IPS-18c (cell line): ENCODE data around the gene F2.

Experiments used
- H3K4me3 ChIP-seq: 2 replicates; pipeline ENCODE4 v1.7.0; 2013; ENCODE audit warnings: low read depth, mild to moderate bottlenecking, low read length, moderate library complexity; ENCODE audit not compliant: insufficient read depth
- H3K9me3 ChIP-seq: one replicate; pipeline ENCODE4 v1.6.1; 2013; ENCODE audit warnings: mild to moderate bottlenecking, low read length, moderate library complexity; ENCODE audit not compliant: control insufficient read depth, insufficient read depth

F2 gene

GRCh38 chr11:46680815-46681214 lies 38.2 kb upstream of the F2 start:
- Histone ChIP-seq H3K4me3 (no peak overlapping the region), H3K9me3 (no peaks in the 10 kb centered on the region)

GRCh38 chr11:46681814-46682213 lies 37.2 kb upstream of the F2 start:
- Histone ChIP-seq H3K9me3 (no peaks in the 10 kb centered on the region), H3K4me3 (no peak overlapping the region)

DNA sequence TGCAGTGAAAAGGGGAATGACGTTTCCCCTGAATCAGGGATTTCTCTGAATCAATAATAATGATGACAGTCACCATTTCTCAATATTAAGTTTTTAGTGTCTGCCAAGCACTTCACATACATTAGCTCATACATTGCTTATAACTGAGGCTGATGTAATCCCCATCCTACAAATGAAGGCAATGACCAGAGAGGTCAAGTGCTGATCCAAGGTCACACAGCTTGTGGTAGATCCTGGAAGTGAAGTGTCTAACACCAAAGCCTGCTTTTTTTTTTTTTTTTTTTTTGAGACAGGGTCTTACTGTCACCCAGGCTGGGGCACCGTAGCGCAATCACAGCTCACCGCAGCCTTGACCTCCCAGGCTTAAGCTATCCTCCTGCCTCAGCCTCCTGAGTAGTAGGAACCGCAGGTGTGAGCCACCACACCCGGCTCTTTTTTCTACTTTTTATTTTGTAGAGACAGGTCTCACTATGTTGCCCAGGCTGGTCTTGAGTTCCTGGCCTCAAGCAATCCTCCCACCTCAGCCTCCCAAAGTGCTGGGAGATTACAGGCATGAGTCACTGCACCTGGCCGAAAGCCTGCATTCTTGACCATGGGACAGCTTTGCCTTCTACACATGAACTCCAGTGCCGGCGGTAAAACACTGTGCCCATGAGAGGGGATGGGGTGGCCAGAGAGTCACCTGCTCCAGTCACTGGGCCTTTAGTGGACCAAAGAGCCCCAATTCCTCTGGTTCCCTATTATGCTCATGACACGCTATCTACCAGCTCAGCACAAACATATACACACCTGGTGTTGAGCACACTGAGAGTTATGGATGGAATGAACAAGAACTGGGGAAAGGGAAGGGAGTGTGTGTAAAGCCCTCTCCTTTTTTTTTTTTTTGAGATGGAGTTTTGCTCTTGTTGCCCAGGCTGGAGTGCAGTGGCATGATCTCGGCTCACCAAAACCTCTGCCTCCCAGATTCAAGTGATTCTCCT lies 36.0 kb upstream of the F2 start:
- H3K4me3 ChIP-seq, result no peak overlapping the region
- H3K9me3 ChIP-seq, result no peaks in the 10 kb centered on the region

DNA sequence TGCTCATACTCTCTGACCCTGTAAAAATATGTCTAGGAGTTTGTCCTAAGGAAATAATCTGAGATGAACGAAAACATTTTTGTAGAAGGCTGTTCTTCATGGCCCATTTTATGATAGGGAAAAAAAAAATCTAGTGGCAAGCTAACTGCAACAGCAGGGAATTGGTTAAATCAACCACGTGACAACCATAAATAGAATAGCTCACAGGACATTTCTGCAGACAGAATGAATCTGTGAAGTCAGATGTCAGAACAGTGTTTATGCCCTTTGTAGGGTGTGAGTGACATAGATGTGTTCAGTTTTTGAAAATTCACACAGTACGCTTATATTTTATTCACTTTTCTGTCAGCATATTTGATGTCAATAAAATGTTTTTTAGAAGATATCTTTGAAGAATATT lies 34.6 kb upstream of the F2 start:
- H3K4me3 ChIP-seq, result no peak overlapping the region
- H3K9me3 ChIP-seq, result no peaks in the 10 kb centered on the region

- no peaks in the 10 kb centered on the region for H3K9me3 ChIP-seq
- H3K4me3 ChIP-seq, result no peak overlapping the region
These were observed 31.9 kb upstream of the F2 start for GRCh38 chr11:46686886-46687795.

DNA sequence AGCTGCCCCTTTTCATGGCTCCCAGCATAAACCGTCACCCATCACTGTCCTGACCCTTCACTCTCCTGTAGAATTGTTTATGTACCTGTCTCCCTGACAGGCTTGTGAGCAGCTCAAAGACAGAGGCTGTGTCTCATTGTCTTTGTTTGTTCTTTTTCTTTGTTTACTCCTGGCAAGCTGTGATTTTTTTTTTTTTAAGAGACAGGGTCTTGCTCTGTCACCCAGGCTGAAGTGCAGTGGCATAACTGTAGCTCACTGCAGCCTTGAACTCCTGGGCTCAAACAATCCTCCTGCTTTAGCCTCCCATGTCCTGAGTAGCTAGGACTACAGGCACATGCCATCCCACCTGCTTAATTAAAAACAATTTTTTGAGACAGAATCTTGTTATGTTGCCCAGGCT lies 28.3 kb upstream of the F2 start:
- Histone ChIP-seq H3K4me3 (no peak overlapping the region), H3K9me3 (no peaks in the 10 kb centered on the region)

GRCh38 chr11:46692450-46692849 lies 26.6 kb upstream of the F2 start:
- no peak overlapping the region for H3K4me3 ChIP-seq

DNA sequence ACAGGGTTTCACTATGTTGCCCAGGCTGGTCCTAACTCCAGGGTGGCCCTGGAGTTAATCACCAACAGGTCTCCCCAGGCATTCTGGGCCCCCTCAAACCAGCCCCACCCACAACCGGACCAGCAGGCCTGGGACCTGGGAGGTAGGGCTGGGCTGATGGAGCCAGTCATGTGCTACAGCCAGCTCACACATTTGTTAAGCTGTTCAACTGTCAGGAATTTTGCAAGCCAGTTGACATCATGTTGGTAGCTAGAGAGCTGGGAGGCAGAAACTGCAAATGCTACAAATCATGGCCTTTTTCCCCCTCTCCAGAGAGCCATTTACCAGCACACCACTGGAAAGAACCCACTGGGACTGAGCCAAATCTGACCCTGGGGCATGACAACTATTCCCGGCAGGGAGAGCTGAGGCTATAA lies 25.4 kb upstream of the F2 start:
- no peak overlapping the region for H3K4me3 ChIP-seq
- no peaks in the 10 kb centered on the region for H3K9me3 ChIP-seq

More at GRCh38 chr11:46692450-46692849, 26.6 kb upstream of the F2 start:
- H3K9me3 ChIP-seq, result no peaks in the 10 kb centered on the region

DNA sequence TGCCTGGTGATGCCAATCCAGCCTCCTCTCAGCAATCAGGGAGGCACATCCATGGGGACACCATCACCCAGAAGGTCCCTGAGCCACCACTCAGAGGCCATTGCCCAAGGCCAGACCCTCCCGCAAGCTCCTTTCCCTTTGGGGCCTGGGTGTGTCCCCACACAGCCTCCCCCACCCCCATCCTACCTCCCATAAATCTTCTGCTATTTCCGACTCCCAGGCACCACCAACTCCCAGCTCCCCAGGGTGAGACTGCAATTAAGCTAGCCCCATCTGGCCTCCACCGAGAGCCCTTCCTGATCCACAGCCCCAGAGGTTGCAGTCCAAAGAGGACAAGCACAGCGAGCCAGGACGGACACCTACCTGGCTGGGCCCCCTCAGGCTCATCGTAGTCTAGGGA lies 24.9 kb upstream of the F2 start:
- no peak overlapping the region for H3K4me3 ChIP-seq
- no peaks in the 10 kb centered on the region for H3K9me3 ChIP-seq

DNA sequence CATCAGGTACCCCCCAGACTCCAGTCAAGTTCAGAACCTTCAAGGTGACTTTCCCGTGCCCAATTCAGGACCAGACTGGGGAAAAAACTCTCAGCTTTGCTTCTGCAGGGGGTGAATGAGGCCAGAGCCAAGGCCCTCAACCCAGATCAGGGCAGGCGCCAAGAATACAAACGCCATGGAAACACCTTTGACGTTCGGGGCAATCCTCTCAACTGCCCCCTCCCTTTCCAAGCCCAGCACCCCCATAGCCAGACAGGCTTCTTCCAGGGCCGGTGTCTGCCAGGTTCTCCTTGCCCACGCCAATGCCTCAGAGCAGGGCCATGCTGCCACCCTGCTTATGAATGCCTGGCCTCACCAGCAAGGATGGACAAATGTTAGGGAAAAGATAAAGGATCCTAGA lies 24.4 kb upstream of the F2 start:
- Histone ChIP-seq H3K4me3 (no peak overlapping the region), H3K9me3 (no peaks in the 10 kb centered on the region)

DNA sequence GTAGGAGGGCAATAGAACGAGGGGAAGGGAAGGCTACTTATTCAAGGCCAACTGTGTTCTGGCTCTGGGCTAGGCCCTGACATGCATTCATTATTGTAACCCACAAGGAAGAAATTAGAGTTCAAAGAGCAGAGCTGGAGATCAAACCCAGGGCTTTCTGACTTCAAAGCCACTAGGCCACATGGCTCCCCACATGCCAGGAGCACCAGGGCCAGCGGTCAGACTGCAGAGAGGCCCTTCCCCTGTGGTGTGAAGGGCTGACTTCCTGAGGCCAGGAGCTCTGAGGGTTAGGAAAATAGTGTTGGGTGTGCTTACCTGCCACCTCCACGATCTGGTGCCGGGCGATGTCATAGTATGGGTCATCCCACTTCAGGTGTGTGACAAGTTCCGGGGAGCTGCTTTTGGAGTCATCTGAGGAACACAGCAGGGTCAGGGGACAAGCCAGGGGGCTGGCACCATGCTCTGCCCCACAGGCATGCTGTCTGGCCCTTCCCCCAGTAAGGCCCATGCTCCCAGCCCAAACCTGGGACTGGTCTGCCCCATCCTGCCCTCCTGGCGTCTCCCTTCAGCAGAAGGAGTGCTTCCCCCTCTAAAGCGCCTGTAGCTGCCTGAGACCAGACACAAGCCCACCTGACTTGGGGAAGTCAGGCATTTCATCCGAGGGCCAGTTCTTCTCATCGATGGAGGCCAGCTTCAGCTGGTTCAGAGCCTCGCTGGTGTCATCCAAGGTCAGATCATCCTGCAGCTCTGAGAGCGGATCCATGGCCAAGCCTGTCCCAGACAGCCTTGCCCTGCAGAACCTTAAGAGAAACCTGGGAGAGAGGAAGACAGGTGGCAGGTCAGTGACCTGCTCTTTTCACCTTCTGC lies 23.4 kb upstream of the F2 start:
- Histone ChIP-seq H3K4me3 (no peak overlapping the region), H3K9me3 (no peaks in the 10 kb centered on the region)

- Histone ChIP-seq H3K4me3 (no peak overlapping the region), H3K9me3 (no peaks in the 10 kb centered on the region)
These were observed 22.8 kb upstream of the F2 start for GRCh38 chr11:46696212-46696558.

DNA sequence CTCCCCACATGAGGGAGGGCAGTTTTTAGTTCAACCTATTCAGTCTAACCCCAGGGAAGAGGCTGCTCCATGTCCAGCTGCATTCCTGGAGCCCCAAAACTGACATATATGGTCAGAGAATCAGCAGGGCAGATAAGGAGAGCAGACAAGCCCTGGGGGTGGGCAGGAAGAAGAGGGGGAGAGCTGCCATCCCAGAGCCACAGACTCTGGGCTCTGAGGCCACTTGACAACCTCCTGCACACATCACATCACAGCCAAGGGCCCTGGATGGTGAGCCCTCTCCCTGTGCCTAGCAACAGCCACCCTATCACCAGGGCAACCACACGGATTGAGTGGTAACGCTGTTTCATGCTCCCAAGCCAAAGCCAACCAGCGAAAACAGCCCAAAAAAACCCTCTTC lies 21.7 kb upstream of the F2 start:
- H3K9me3 ChIP-seq, result no peaks in the 10 kb centered on the region

GRCh38 chr11:46697723-46698122 lies 21.3 kb upstream of the F2 start:
- no peaks in the 10 kb centered on the region for H3K9me3 ChIP-seq
- no peak overlapping the region for H3K4me3 ChIP-seq

More for the DNA sequence above, 21.7 kb upstream of the F2 start:
- no peak overlapping the region for H3K4me3 ChIP-seq

DNA sequence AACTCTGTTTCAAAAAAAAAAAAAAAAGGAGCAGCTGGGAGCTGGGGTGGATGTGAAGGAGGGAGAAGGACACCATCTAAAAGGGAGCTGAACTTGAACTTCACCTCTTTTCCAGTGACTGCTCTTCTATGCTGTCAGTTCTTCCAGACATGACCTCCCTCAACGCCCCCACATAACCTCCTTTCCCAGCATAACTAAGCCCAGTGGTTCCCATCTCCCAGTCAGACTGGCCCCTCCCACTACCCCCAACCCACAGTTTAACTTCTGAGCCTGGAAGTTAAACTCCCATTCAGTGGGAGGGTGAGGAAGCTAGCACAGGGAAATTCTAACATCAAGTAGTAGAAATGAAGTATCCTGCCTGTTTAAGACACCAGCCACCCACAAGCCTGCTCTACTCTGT lies 20.4 kb upstream of the F2 start:
- H3K4me3 ChIP-seq, result no peak overlapping the region

GRCh38 chr11:46700241-46701077 lies 18.6 kb upstream of the F2 start, which contains the start of the genes ARHGAP1 and ZNF408:
Gene ARHGAP1 (minus strand): TSS chr11:46700619. CDS start chr11:46696107, 4,512 bp downstream.
Gene ZNF408 (plus strand): TSS chr11:46701031. CDS start chr11:46701048, 17 bp downstream.
- no peaks in the 10 kb centered on the region for H3K9me3 ChIP-seq
- peak within 1 kb of the TSS; percentile 86 for H3K4me3 ChIP-seq

More for the DNA sequence above, 20.4 kb upstream of the F2 start:
- no peaks in the 10 kb centered on the region for H3K9me3 ChIP-seq
